Progenitor cell of endocrine pancreas (in vitro differentiated cells): ENCODE data around the gene VDAC2. TPM values are rescaled to one million over a fixed set of nuclear protein-coding genes. Genes with fewer than 3 reads are reported as not detected.

ENCODE experiments used
- DNase-seq: peaks from one replicate; pipeline ENCODE4 v3.0.0; 2021; ENCODE audit warnings: low spot score; ENCODE audit not compliant: unreplicated experiment
- H3K27ac Mint-ChIP-seq: 2 replicates; pipeline ENCODE4 v1.8.0; 2021; ENCODE audit warnings: mild to moderate bottlenecking, moderate library complexity, mixed read lengths
- H3K27me3 Mint-ChIP-seq: 2 replicates; pipeline ENCODE4 v1.8.0; 2021; ENCODE audit warnings: mixed read lengths
- H3K36me3 Mint-ChIP-seq: 2 replicates; pipeline ENCODE4 v1.8.0; 2022; ENCODE audit warnings: mixed read lengths; ENCODE audit not compliant: insufficient read depth
- H3K4me1 Mint-ChIP-seq: 2 replicates; pipeline ENCODE4 v1.8.0; 2021; ENCODE audit warnings: low read depth, mixed read lengths
- H3K4me3 Mint-ChIP-seq: 2 replicates; pipeline ENCODE4 v1.8.0; 2021; ENCODE audit warnings: low read depth, mild to moderate bottlenecking, moderate library complexity, mixed read lengths
- H3K9me3 Mint-ChIP-seq: 2 replicates; pipeline ENCODE4 v1.8.0; 2021; ENCODE audit warnings: low read depth, mixed read lengths
- CTCF ChIP-seq: fragments of 200-600 bp; sonication (generic); IDR thresholded peaks from one replicate; pipeline ENCODE4 v1.5.0; 2021; ENCODE audit warnings: antibody characterized with exemption, mild to moderate bottlenecking; ENCODE audit not compliant: unreplicated experiment
- total RNA-seq: library from RNA; stranded (reverse); gene quantifications from 2 replicates; pipeline ENCODE4 v1.2.1, GENCODE V29; 2021

The VDAC2 gene
- total RNA-seq, 1 donor from 2014 or later: 142 TPM

- Mint-ChIP-seq H3K4me3 (no peak overlapping the region), H3K9me3 (no peaks in the 10 kb centered on the region)
Measured at GRCh38 chr10:75239096-75239790, 28.6 kb downstream of the VDAC2 start.

GRCh38 chr10:75240329-75241076 is 29.9 kb downstream of the VDAC2 start:
- Mint-ChIP-seq H3K4me3 (no peak overlapping the region), H3K27ac (no peak overlapping the region), H3K9me3 (no peaks in the 10 kb centered on the region), H3K36me3 (no peaks in the 10 kb centered on the region), H3K4me1 (peaks cover 1% of the 10 kb centered on the region), H3K27me3 (peaks cover 11% of the 10 kb centered on the region)
- no peak for TF ChIP-seq CTCF
- DNase-seq: no peak

More at GRCh38 chr10:75239096-75239790, 28.6 kb downstream of the VDAC2 start:
- TF ChIP-seq CTCF: no peak
- H3K36me3 Mint-ChIP-seq: no peaks in the 10 kb centered on the region
- no peak overlapping the region for H3K27ac Mint-ChIP-seq
- DNase-seq: no peak
- peaks cover 11% of the 10 kb centered on the region for H3K27me3 Mint-ChIP-seq
- peaks cover 1% of the 10 kb centered on the region for H3K4me1 Mint-ChIP-seq

GRCh38 chr10:75243426-75243825 is 32.8 kb downstream of the VDAC2 start:
- TF ChIP-seq CTCF: no peak
- no peaks in the 10 kb centered on the region for H3K36me3 Mint-ChIP-seq
- H3K4me3 Mint-ChIP-seq: no peak overlapping the region
- no peaks in the 10 kb centered on the region for H3K9me3 Mint-ChIP-seq
- DNase-seq: no peak
- no peak overlapping the region for H3K27ac Mint-ChIP-seq
- H3K4me1 Mint-ChIP-seq: peaks cover 4% of the 10 kb centered on the region
- H3K27me3 Mint-ChIP-seq: peaks cover 8% of the 10 kb centered on the region

GRCh38 chr10:75244487-75245353 is 34.1 kb downstream of the VDAC2 start:
- H3K36me3 Mint-ChIP-seq: no peaks in the 10 kb centered on the region
- H3K27ac Mint-ChIP-seq: no peak overlapping the region
- H3K4me3 Mint-ChIP-seq: no peak overlapping the region
- no peak for DNase-seq
- no peak for TF ChIP-seq CTCF
- H3K27me3 Mint-ChIP-seq: peaks cover 4% of the 10 kb centered on the region
- no peaks in the 10 kb centered on the region for H3K9me3 Mint-ChIP-seq
- H3K4me1 Mint-ChIP-seq: peaks cover 4% of the 10 kb centered on the region
